CD14-positive monocyte (primary cell): ENCODE results near the gene COLEC11. TPM values are rescaled to one million over a fixed set of nuclear protein-coding genes. Genes with fewer than 3 reads are reported as not detected.

Experiments
- DNase-seq, 3 donors: peaks; one replicate each; pipeline ENCODE4 v3.0.0-alpha.2; 2011 to 2022
- H2AFZ ChIP-seq: 2 replicates; pipeline ENCODE4 v1.6.0; 2012; ENCODE audit warnings: mild to moderate bottlenecking, low read depth, low read length, inconsistent platforms; ENCODE audit not compliant: insufficient read depth, poor library complexity, severe bottlenecking
- H3K27ac ChIP-seq, 2 donors: 1 replicate in 1 of 2; 2 replicates in 1 of 2; pipeline ENCODE4 v1.5.1; 2012 to 2013; ENCODE audit warnings: low read length in 2 of 2, control low read depth in 1 of 2, inconsistent platforms in 1 of 2, low read depth in 1 of 2, mild to moderate bottlenecking in 1 of 2
- H3K27me3 ChIP-seq, 2 donors: one replicate each; pipeline versions ENCODE4 v1.6.0 to v1.6.1; 2011 to 2013; ENCODE audit warnings: low read length in 2 of 2; ENCODE audit not compliant: control insufficient read depth in 2 of 2, insufficient read depth in 2 of 2
- H3K36me3 ChIP-seq, 2 donors: replicated peaks in 1 of 2; 1 replicate in 1 of 2; 2 replicates in 1 of 2; pipeline versions ENCODE4 v1.5.1 to v1.6.1; 2012 to 2013; ENCODE audit warnings: low read length in 2 of 2, control low read depth in 1 of 2, inconsistent platforms in 1 of 2, mild to moderate bottlenecking in 1 of 2; ENCODE audit not compliant: insufficient read depth in 2 of 2, control insufficient read depth in 1 of 2
- H3K4me1 ChIP-seq, 2 donors: 1 replicate in 1 of 2; 2 replicates in 1 of 2; pipeline versions ENCODE4 v1.5.1 to v1.6.1; 2012 to 2013; ENCODE audit warnings: low read length in 2 of 2, control low read depth in 1 of 2, inconsistent platforms in 1 of 2, mild to moderate bottlenecking in 1 of 2, moderate library complexity in 1 of 2; ENCODE audit not compliant: insufficient read depth in 2 of 2, control insufficient read depth in 1 of 2
- H3K4me2 ChIP-seq: replicated peaks from 2 replicates; pipeline ENCODE3; 2012; ENCODE audit warnings: low read length, moderate library complexity, mild to moderate bottlenecking; ENCODE audit not compliant: poor library complexity, severe bottlenecking; ENCODE audit errors: extremely low read depth
- H3K4me3 ChIP-seq, 3 experiments: fragments of 200-600 bp in 1 of 3; sonication (generic) in 1 of 3; replicated peaks in 1 of 3; 1 replicate in 2 of 3; 2 replicates in 1 of 3; pipeline ENCODE4 v1.5.1; 2011 to 2013; ENCODE audit warnings: low read length in 3 of 3, mild to moderate bottlenecking in 3 of 3, control low read depth in 2 of 3, low read depth in 2 of 3, inconsistent platforms in 1 of 3, moderate library complexity in 1 of 3
- H3K79me2 ChIP-seq: 2 replicates; pipeline ENCODE4 v1.6.0; 2012; ENCODE audit warnings: mild to moderate bottlenecking, control low read depth, inconsistent platforms, low read length, moderate library complexity; ENCODE audit not compliant: insufficient read depth
- H3K9ac ChIP-seq: 2 replicates; pipeline ENCODE4 v1.6.0; 2017; ENCODE audit warnings: low read length, mild to moderate bottlenecking; ENCODE audit not compliant: insufficient read depth, poor library complexity, severe bottlenecking
- H3K9me3 ChIP-seq, 2 donors: replicated peaks in 1 of 2; 1 replicate in 1 of 2; 2 replicates in 1 of 2; pipeline versions ENCODE4 v1.5.1 to v1.6.1; 2012 to 2013; ENCODE audit warnings: low read length in 2 of 2, control low read depth in 1 of 2; ENCODE audit not compliant: control insufficient read depth in 1 of 2, insufficient read depth in 1 of 2
- H4K20me1 ChIP-seq: 2 replicates; pipeline ENCODE4 v1.6.0; 2012; ENCODE audit warnings: mild to moderate bottlenecking, low read length, control low read depth, moderate library complexity; ENCODE audit not compliant: insufficient read depth
- H3K27ac Mint-ChIP-seq, 7 donors: one replicate each; pipeline ENCODE4 v1.8.0; 2020; ENCODE audit warnings: mild to moderate bottlenecking in 7 of 7, mixed read lengths in 7 of 7, moderate library complexity in 6 of 7, inconsistent platforms in 2 of 7
- H3K27me3 Mint-ChIP-seq, 3 donors: one replicate each; pipeline ENCODE4 v1.8.0; 2021 to 2022; ENCODE audit warnings: low read depth in 3 of 3, mild to moderate bottlenecking in 3 of 3, mixed read lengths in 3 of 3, moderate library complexity in 3 of 3, inconsistent platforms in 1 of 3
- H3K36me3 Mint-ChIP-seq, 2 donors: one replicate each; pipeline ENCODE4 v1.8.0; 2020; ENCODE audit warnings: mixed read lengths in 2 of 2, inconsistent platforms in 1 of 2, mild to moderate bottlenecking in 1 of 2
- H3K4me1 Mint-ChIP-seq: one replicate; pipeline ENCODE4 v1.8.0; 2020; ENCODE audit warnings: mild to moderate bottlenecking, mixed read lengths
- H3K4me3 Mint-ChIP-seq, 2 donors: one replicate each; pipeline ENCODE4 v1.8.0; 2020; ENCODE audit warnings: mild to moderate bottlenecking in 2 of 2, mixed read lengths in 2 of 2, moderate library complexity in 1 of 2
- H3K9me3 Mint-ChIP-seq, 7 donors: one replicate each; pipeline ENCODE4 v1.8.0; 2020 to 2022; ENCODE audit warnings: mixed read lengths in 7 of 7, mild to moderate bottlenecking in 6 of 7, moderate library complexity in 6 of 7, inconsistent platforms in 2 of 7
- CTCF ChIP-seq: fragments of 200-600 bp; IDR thresholded peaks from one replicate; pipeline ENCODE4 v1.8.0; 2022; ENCODE audit warnings: antibody characterized with exemption, mild to moderate bottlenecking
- WGBS: methylation state at CpG from one replicate; pipeline ENCODE4 v1.1.5; 2013; ENCODE audit warnings: missing lambda C conversion rate; ENCODE audit not compliant: insufficient coverage; 5-methylcytosine and 5-hydroxymethylcytosine counted together
- intact Hi-C, 2 donors: fragments of 100-400 bp; cut with micrococcal nuclease; formaldehyde crosslinking; loops; one replicate each; pipeline versions ENCODE4 v1.15.0 to v1.15.1; 2023
- polyA plus RNA-seq, 3 donors: library from polyadenylated mRNA; depleted of rRNA in 1 of 3; unstranded in 2 of 3; stranded (reverse) in 1 of 3; fragments of 300-500 nt in 2 of 3; fragments of >200 nt in 1 of 3; fragmentation: Illumina TruSeq in 2 of 3; gene quantifications; 1 replicate in 2 of 3; 2 replicates in 1 of 3; pipeline ENCODE4 v1.2.3, GENCODE V29; 2012 to 2021

COLEC11 gene
- polyA plus RNA-seq, 3 donors = not detected

GRCh38 chr2:3628800-3629199 lies 33.9 kb downstream of the COLEC11 start:
- no peak for DNase-seq
- no peak overlapping the region for H3K4me3 ChIP-seq
- H3K4me1 ChIP-seq = no peaks in the 10 kb centered on the region
- no peaks in the 10 kb centered on the region for H3K36me3 ChIP-seq
- no peak overlapping the region for H3K9ac ChIP-seq
- no peaks in the 10 kb centered on the region for H3K4me1 Mint-ChIP-seq
- intact Hi-C loops = no loop called here
- H4K20me1 ChIP-seq = no peaks in the 10 kb centered on the region
- H3K27ac Mint-ChIP-seq = no peak overlapping the region
- H3K27me3 Mint-ChIP-seq = peaks cover 2 to 6% (median 2%) of the 10 kb centered on the region in 3 donors
- H3K9me3 ChIP-seq = peaks cover 0 to 4% of the 10 kb centered on the region in 2 donors
- peaks cover 0 to 2% (median 0%) of the 10 kb centered on the region in 7 donors for H3K9me3 Mint-ChIP-seq
- WGBS = 59% methylated on average over 7 of the region's 12 CpGs
- no peak overlapping the region for H3K27ac ChIP-seq
- no peak overlapping the region for H2AFZ ChIP-seq
- H3K79me2 ChIP-seq = no peaks in the 10 kb centered on the region
- no peak overlapping the region for H3K4me2 ChIP-seq
- no peaks in the 10 kb centered on the region for H3K27me3 ChIP-seq
- no peaks in the 10 kb centered on the region for H3K36me3 Mint-ChIP-seq
- no peak for TF ChIP-seq CTCF
- no peak overlapping the region for H3K4me3 Mint-ChIP-seq

DNA sequence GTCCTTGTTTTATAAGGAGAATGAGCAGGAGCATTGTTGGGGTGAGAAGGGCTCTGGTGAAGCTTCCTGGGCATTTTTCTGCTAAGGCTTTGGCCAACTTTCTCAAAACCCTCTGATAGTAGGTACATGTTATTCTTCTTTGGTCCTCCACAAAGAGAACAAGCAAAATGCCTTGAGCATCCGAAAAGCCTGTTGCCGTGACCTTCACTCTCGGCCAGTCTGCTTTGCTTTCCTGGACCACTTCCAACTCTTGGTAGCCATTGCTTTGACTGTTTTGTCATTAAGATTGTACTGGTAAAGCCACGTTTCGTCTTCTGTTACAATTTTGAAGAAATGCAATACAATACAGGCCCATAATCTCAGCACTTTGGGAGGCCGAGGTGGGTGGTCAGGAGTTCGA lies 35.7 kb downstream of the COLEC11 start:
- no peaks in the 10 kb centered on the region for H3K4me1 ChIP-seq
- no peak overlapping the region for H3K4me3 Mint-ChIP-seq
- no peaks in the 10 kb centered on the region for H3K79me2 ChIP-seq
- H3K36me3 Mint-ChIP-seq = no peaks in the 10 kb centered on the region
- no peak overlapping the region for H3K9ac ChIP-seq
- H3K36me3 ChIP-seq = no peaks in the 10 kb centered on the region
- peaks cover 0 to 3% (median 2%) of the 10 kb centered on the region in 3 donors for H3K27me3 Mint-ChIP-seq
- no peak overlapping the region for H3K27ac ChIP-seq
- H3K27me3 ChIP-seq = no peaks in the 10 kb centered on the region
- H4K20me1 ChIP-seq = no peaks in the 10 kb centered on the region
- no peak overlapping the region for H3K27ac Mint-ChIP-seq
- no peaks in the 10 kb centered on the region for H3K4me1 Mint-ChIP-seq
- no peak for DNase-seq
- peaks cover 0 to 2% (median 0%) of the 10 kb centered on the region in 7 donors for H3K9me3 Mint-ChIP-seq
- H2AFZ ChIP-seq = no peak overlapping the region
- no peaks in the 10 kb centered on the region for H3K9me3 ChIP-seq
- WGBS = no CpG with 5 or more reads among the region's 7 CpGs
- no peak overlapping the region for H3K4me3 ChIP-seq
- H3K4me2 ChIP-seq = no peak overlapping the region
- intact Hi-C loops = no loop called here
- no peak for TF ChIP-seq CTCF
